HFF-Myc (cell line): Measurements from ENCODE around the gene GFOD2.

Experiments
- DNase-seq: peaks from one replicate; pipeline ENCODE4 v3.0.0-alpha.2; 2011; ENCODE audit warnings: low read depth; ENCODE audit errors: extremely low read depth
- H3K4me3 ChIP-seq: replicated peaks from 2 replicates; pipeline ENCODE4 v1.5.1; 2011; ENCODE audit warnings: low read depth, mild to moderate bottlenecking, control low read depth, low read length
- CTCF ChIP-seq: IDR thresholded peaks from 2 replicates; pipeline ENCODE4 v1.5.1; 2012; ENCODE audit warnings: mild to moderate bottlenecking, low read depth, low read length, control low read depth; ENCODE audit errors: missing control alignments

GFOD2 gene

GRCh38 chr16:67647681-67648080 lies 71.4 kb downstream of the GFOD2 start:
- TF ChIP-seq CTCF = no peak
- H3K4me3 ChIP-seq = no peak overlapping the region
- DNase-seq = no peak

- TF ChIP-seq CTCF = no peak
- no peak for DNase-seq
- no peak overlapping the region for H3K4me3 ChIP-seq
These were observed 71.9 kb downstream of the GFOD2 start for GRCh38 chr16:67647111-67647651.

- DNase-seq = no peak
- no peak for TF ChIP-seq CTCF
- H3K4me3 ChIP-seq = no peak overlapping the region
These were observed 73.6 kb downstream of the GFOD2 start for GRCh38 chr16:67645397-67646121.

GRCh38 chr16:67644038-67644437 lies 75.1 kb downstream of the GFOD2 start:
- no peak for TF ChIP-seq CTCF
- no peak overlapping the region for H3K4me3 ChIP-seq
- no peak for DNase-seq

- TF ChIP-seq CTCF = no peak
- no peak overlapping the region for H3K4me3 ChIP-seq
- no peak for DNase-seq
These were observed 77.1 kb downstream of the GFOD2 start for GRCh38 chr16:67641779-67642708.

GRCh38 chr16:67637625-67638024 lies 81.5 kb downstream of the GFOD2 start:
- no peak for TF ChIP-seq CTCF

More at GRCh38 chr16:67637625-67638024, 81.5 kb downstream of the GFOD2 start:
- DNase-seq = no peak
- H3K4me3 ChIP-seq = no peak overlapping the region
